WTC11 (cell line): ENCODE data around the gene ALG11. TPM values are rescaled to one million over a fixed set of nuclear protein-coding genes. Genes with fewer than 3 reads are reported as not detected.

Experiments
- ATAC-seq: fragments of 200-7000 bp; cut with Tn5 transposase; 2 replicates; pipeline ENCODE4 v1.10.0; 2021; ENCODE audit warnings: mild to moderate bottlenecking, moderate library complexity
- CTCF ChIA-PET: fragments of 300-600 bp; sonication (Branson Sonifier 250); formaldehyde crosslinking; loops from one replicate; lab custom pipeline; 2021; ENCODE audit warnings: antibody characterized with exemption; lab: Charles Lee
- POLR2A ChIA-PET: fragments of 350-600 bp; sonication (Branson Sonifier 250); formaldehyde crosslinking; loops from one replicate; lab custom pipeline; 2021; ENCODE audit warnings: antibody characterized with exemption; lab: Charles Lee
- DNase-seq: peaks from one replicate; pipeline ENCODE4 v3.0.0; 2021; ENCODE audit warnings: low spot score
- H3K27ac Mint-ChIP-seq: 2 replicates; pipeline ENCODE4 v1.8.0; 2021; ENCODE audit warnings: mixed read lengths
- H3K27me3 Mint-ChIP-seq: 2 replicates; pipeline ENCODE4 v1.8.0; 2021; ENCODE audit warnings: low read depth, mild to moderate bottlenecking, moderate library complexity, mixed read lengths
- H3K36me3 Mint-ChIP-seq: 2 replicates; pipeline ENCODE4 v1.8.0; 2021; ENCODE audit warnings: mixed read lengths
- H3K4me1 Mint-ChIP-seq: 2 replicates; pipeline ENCODE4 v1.8.0; 2022; ENCODE audit warnings: mixed read lengths
- H3K4me3 Mint-ChIP-seq: 2 replicates; pipeline ENCODE4 v1.8.0; 2021; ENCODE audit warnings: mild to moderate bottlenecking, moderate library complexity, mixed read lengths
- H3K9me3 Mint-ChIP-seq: 2 replicates; pipeline ENCODE4 v1.8.0; 2021; ENCODE audit warnings: mixed read lengths
- CREB1 ChIP-seq: sonication (generic); formaldehyde crosslinking; IDR thresholded peaks from 2 replicates; pipeline ENCODE4 v1.8.0; 2023; ENCODE audit warnings: mild to moderate bottlenecking, missing genetic modification reagents
- FOXK1 ChIP-seq: sonication (generic); formaldehyde crosslinking; IDR thresholded peaks from 2 replicates; pipeline ENCODE4 v1.8.0; 2022; ENCODE audit warnings: mild to moderate bottlenecking, moderate library complexity, missing genetic modification reagents
- GABPB1 ChIP-seq: sonication (generic); formaldehyde crosslinking; IDR thresholded peaks from 2 replicates; pipeline ENCODE4 v1.8.1; 2023; ENCODE audit warnings: mild to moderate bottlenecking, missing genetic modification reagents
- KAT7 ChIP-seq: sonication (generic); formaldehyde crosslinking; IDR thresholded peaks from 2 replicates; pipeline ENCODE4 v1.8.1; 2023; ENCODE audit warnings: missing genetic modification reagents, mild to moderate bottlenecking, borderline replicate concordance
- NFYB ChIP-seq: sonication (generic); formaldehyde crosslinking; conservative IDR thresholded peaks from 2 replicates; pipeline ENCODE4 v1.8.0; 2022; ENCODE audit warnings: low read depth, missing genetic modification reagents
- RELA ChIP-seq: sonication (generic); formaldehyde crosslinking; IDR thresholded peaks from 2 replicates; pipeline ENCODE4 v1.8.1; 2022; ENCODE audit warnings: missing genetic modification reagents, mild to moderate bottlenecking, borderline replicate concordance
- SMAD3 ChIP-seq: sonication (generic); formaldehyde crosslinking; IDR thresholded peaks from 2 replicates; pipeline ENCODE4 v1.8.0; 2022; ENCODE audit warnings: missing genetic modification reagents, mild to moderate bottlenecking, borderline replicate concordance
- ZNF396 ChIP-seq: fragments of 250-450 bp; sonication (Bioruptor Pico); IDR thresholded peaks from 2 replicates; pipeline ENCODE4 v1.8.0; 2021; ENCODE audit warnings: mild to moderate bottlenecking, moderate library complexity, borderline replicate concordance
- total RNA-seq: library from RNA; stranded (reverse); gene quantifications from 3 replicates; pipeline ENCODE4 v1.2.3, GENCODE V29; 2021
- TF ChIP-seq, protein P1 (sequence below): fragments of 250-450 bp; sonication (Bioruptor Pico); IDR thresholded peaks from 2 replicates; pipeline ENCODE4 v1.9.0; 2021; ENCODE audit warnings: mild to moderate bottlenecking
- TF ChIP-seq, protein P2 (sequence below): sonication (generic); formaldehyde crosslinking; IDR thresholded peaks from 2 replicates; pipeline ENCODE4 v1.8.1; 2023; ENCODE audit warnings: mild to moderate bottlenecking, missing genetic modification reagents
- TF ChIP-seq, protein P3 (sequence below): sonication (generic); formaldehyde crosslinking; IDR thresholded peaks from 2 replicates; pipeline ENCODE4 v1.8.1; 2023; ENCODE audit warnings: mild to moderate bottlenecking, missing genetic modification reagents, borderline replicate concordance
- TF ChIP-seq, protein P4 (sequence below): sonication (generic); formaldehyde crosslinking; IDR thresholded peaks from 2 replicates; pipeline ENCODE4 v1.8.0; 2023; ENCODE audit warnings: missing genetic modification reagents, mild to moderate bottlenecking, borderline replicate concordance
- TF ChIP-seq, protein P5 (sequence below): sonication (generic); formaldehyde crosslinking; IDR thresholded peaks from 2 replicates; pipeline ENCODE4 v1.8.1; 2023; ENCODE audit warnings: mild to moderate bottlenecking, missing genetic modification reagents, moderate library complexity
- TF ChIP-seq, protein P6 (sequence below): sonication (generic); formaldehyde crosslinking; IDR thresholded peaks from 2 replicates; pipeline ENCODE4 v1.8.0; 2022; ENCODE audit warnings: mild to moderate bottlenecking, missing genetic modification reagents
- TF ChIP-seq, protein P7 (sequence below): sonication (generic); formaldehyde crosslinking; IDR thresholded peaks from 2 replicates; pipeline ENCODE4 v1.8.1; 2023; ENCODE audit warnings: mild to moderate bottlenecking, moderate library complexity, missing genetic modification reagents

The ALG11 gene
- total RNA-seq, 1 experiment from 2014 or later = 40.6 TPM

DNA sequence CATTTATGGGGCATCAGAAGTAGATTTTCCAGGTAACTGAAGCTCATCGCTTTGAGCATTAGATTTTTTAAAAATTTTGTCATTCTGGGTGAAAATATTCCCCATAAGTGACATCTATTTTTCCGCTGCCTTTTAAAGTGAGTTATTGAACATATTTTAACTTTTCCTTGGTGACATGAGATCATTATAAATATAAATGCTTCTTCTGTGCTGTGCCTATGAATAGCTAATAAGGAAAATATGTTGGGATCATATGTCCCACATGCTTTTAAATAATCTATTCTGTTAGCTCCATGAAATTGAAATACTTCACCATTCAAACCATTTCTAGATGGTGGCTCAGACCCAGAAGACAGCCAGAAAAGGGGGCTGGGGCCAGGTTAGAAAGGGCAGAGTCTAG lies 15.0 kb upstream of the ALG11 start:
- no peak for TF ChIP-seq KAT7 (CRISPR knock-in tag)
- Mint-ChIP-seq H3K9me3 (no peaks in the 10 kb centered on the region), H3K4me3 (no peak overlapping the region), H3K27ac (no peak overlapping the region), H3K27me3 (no peaks in the 10 kb centered on the region; the same call in 1 of the 2 replicates), H3K4me1 (peaks cover 61% of the 10 kb centered on the region), H3K36me3 (no peaks in the 10 kb centered on the region)
- no peak for DNase-seq
- no peak for ATAC-seq
- ChIA-PET POLR2A (no interaction called here), CTCF (interaction anchor here (5.4 kb wide), 1 partner anchor 131 kb away, joined by 36 read pairs; the partner anchor contains the start of gene NEK5)

DNA sequence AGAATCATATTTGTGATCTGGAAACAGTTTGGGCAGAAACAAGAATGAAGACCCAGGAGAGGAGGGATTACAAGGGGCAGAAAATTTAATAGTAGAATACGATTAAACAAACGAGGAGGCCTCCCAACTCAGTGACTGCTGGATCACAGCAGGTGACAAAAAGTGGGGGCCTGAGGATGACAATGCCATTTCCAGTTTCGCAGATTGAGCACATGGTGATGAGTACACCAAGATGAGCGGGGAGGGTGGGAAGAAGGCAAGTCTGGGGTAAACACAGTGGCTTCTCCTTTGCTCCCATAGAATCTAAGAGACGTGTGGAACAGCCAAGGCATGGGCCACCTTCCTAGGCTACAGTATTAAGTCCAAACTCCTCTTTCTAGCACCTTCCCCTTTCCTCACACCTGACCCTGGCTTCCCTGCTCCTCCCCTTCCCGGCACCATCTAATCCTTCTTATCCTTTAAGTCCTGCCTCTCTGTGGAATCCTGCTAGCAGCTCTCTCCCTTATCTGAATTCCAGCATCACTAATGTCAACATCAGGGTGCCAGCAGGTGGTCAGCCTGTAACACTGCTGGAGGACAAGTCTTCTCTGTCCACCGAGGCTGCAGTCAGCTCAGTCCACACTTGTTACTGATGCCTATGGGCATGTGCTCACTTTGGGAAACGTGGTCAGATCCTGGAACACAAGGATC lies 14.4 kb upstream of the ALG11 start:
- ChIA-PET POLR2A (no interaction called here), CTCF (interaction anchor here (0.7 to 5.4 kb wide), 4 partner anchors 14 to 130 kb away, joined by 3 to 36 read pairs (median 4); partner anchors contain the start of genes ALG11 and NEK5)
- Mint-ChIP-seq H3K4me1 (peaks cover 62% of the 10 kb centered on the region), H3K4me3 (no peak overlapping the region), H3K27me3 (no peaks in the 10 kb centered on the region; the same call in 1 of the 2 replicates), H3K9me3 (no peaks in the 10 kb centered on the region), H3K36me3 (no peaks in the 10 kb centered on the region), H3K27ac (no peak overlapping the region; the same call in 1 of the 2 replicates)
- TF ChIP-seq ZNF396 = no peak
- TF ChIP-seq KAT7 (CRISPR knock-in tag) = no peak
- TF ChIP-seq, protein P1, sequence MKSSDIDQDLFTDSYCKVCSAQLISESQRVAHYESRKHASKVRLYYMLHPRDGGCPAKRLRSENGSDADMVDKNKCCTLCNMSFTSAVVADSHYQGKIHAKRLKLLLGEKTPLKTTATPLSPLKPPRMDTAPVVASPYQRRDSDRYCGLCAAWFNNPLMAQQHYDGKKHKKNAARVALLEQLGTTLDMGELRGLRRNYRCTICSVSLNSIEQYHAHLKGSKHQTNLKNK (CRISPR knock-in tag) = no peak
- TF ChIP-seq FOXK1 (CRISPR knock-in tag) = peak; percentile 41; the same call in 1 of the 2 replicates
- TF ChIP-seq GABPB1 (CRISPR knock-in tag) = peak; percentile 20; the same call in 1 of the 2 replicates
- no peak for TF ChIP-seq NFYB
- TF ChIP-seq, protein P2, sequence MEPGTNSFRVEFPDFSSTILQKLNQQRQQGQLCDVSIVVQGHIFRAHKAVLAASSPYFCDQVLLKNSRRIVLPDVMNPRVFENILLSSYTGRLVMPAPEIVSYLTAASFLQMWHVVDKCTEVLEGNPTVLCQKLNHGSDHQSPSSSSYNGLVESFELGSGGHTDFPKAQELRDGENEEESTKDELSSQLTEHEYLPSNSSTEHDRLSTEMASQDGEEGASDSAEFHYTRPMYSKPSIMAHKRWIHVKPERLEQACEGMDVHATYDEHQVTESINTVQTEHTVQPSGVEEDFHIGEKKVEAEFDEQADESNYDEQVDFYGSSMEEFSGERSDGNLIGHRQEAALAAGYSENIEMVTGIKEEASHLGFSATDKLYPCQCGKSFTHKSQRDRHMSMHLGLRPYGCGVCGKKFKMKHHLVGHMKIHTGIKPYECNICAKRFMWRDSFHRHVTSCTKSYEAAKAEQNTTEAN (CRISPR knock-in tag) = no peak
- no peak for TF ChIP-seq RELA (CRISPR knock-in tag)
- TF ChIP-seq CREB1 (CRISPR knock-in tag) = no peak
- TF ChIP-seq, protein P3, sequence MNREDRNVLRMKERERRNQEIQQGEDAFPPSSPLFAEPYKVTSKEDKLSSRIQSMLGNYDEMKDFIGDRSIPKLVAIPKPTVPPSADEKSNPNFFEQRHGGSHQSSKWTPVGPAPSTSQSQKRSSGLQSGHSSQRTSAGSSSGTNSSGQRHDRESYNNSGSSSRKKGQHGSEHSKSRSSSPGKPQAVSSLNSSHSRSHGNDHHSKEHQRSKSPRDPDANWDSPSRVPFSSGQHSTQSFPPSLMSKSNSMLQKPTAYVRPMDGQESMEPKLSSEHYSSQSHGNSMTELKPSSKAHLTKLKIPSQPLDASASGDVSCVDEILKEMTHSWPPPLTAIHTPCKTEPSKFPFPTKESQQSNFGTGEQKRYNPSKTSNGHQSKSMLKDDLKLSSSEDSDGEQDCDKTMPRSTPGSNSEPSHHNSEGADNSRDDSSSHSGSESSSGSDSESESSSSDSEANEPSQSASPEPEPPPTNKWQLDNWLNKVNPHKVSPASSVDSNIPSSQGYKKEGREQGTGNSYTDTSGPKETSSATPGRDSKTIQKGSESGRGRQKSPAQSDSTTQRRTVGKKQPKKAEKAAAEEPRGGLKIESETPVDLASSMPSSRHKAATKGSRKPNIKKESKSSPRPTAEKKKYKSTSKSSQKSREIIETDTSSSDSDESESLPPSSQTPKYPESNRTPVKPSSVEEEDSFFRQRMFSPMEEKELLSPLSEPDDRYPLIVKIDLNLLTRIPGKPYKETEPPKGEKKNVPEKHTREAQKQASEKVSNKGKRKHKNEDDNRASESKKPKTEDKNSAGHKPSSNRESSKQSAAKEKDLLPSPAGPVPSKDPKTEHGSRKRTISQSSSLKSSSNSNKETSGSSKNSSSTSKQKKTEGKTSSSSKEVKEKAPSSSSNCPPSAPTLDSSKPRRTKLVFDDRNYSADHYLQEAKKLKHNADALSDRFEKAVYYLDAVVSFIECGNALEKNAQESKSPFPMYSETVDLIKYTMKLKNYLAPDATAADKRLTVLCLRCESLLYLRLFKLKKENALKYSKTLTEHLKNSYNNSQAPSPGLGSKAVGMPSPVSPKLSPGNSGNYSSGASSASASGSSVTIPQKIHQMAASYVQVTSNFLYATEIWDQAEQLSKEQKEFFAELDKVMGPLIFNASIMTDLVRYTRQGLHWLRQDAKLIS (CRISPR knock-in tag) = no peak
- DNase-seq (peak; percentile 34), ATAC-seq (peak; percentile 49)

DNA sequence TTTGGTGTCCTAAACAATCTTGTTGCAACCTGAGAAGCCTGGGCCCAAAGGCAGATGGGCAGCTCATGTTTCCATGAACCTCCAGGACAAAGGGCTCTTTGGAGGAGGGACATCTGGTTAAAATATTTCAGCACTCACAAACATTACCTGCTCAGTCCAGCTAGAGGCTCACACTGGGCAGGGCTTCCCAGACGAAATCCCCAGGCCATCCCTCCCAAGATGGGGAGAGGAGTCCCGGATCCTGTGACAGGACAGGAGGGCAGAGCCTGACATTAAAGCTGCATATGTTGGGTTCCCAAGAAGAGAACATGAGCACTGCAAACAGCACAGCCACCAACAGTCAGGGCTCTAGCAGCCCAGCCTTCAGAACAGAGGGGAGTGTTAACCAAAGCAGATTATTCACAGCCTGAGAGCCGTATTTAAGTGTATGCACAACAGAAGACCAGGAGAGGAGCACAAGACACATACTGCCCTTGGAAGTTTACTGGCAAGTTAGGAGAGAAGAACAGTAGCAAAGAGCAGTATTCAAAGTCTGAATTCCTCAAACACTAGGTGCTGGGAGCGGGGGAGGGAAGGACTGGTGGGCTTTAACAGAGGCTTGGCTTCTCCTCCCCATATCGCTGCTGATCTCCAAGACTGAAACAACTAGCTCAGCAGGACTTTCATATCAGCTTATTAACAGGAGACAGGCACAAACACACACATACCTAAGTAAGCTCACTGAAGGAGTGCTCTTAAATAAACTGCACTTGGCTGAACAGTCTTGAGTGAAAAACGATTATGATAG lies 13.3 kb upstream of the ALG11 start:
- Mint-ChIP-seq H3K36me3 (no peaks in the 10 kb centered on the region), H3K9me3 (no peaks in the 10 kb centered on the region), H3K4me3 (peak overlapping the region; percentile 3; the same call in 1 of the 2 replicates), H3K4me1 (peaks cover 68% of the 10 kb centered on the region), H3K27ac (peak overlapping the region; percentile 78), H3K27me3 (no peaks in the 10 kb centered on the region; the same call in 1 of the 2 replicates)
- POLR2A ChIA-PET = no interaction called here
- ATAC-seq (peak; percentile 16), DNase-seq (no peak)
- CTCF ChIA-PET = interaction anchor here (0.7 to 5.4 kb wide), 5 partner anchors 13 to 129 kb away, joined by 3 to 36 read pairs (median 3); partner anchors contain the start of genes ALG11 and NEK5
- TF ChIP-seq, protein P4, sequence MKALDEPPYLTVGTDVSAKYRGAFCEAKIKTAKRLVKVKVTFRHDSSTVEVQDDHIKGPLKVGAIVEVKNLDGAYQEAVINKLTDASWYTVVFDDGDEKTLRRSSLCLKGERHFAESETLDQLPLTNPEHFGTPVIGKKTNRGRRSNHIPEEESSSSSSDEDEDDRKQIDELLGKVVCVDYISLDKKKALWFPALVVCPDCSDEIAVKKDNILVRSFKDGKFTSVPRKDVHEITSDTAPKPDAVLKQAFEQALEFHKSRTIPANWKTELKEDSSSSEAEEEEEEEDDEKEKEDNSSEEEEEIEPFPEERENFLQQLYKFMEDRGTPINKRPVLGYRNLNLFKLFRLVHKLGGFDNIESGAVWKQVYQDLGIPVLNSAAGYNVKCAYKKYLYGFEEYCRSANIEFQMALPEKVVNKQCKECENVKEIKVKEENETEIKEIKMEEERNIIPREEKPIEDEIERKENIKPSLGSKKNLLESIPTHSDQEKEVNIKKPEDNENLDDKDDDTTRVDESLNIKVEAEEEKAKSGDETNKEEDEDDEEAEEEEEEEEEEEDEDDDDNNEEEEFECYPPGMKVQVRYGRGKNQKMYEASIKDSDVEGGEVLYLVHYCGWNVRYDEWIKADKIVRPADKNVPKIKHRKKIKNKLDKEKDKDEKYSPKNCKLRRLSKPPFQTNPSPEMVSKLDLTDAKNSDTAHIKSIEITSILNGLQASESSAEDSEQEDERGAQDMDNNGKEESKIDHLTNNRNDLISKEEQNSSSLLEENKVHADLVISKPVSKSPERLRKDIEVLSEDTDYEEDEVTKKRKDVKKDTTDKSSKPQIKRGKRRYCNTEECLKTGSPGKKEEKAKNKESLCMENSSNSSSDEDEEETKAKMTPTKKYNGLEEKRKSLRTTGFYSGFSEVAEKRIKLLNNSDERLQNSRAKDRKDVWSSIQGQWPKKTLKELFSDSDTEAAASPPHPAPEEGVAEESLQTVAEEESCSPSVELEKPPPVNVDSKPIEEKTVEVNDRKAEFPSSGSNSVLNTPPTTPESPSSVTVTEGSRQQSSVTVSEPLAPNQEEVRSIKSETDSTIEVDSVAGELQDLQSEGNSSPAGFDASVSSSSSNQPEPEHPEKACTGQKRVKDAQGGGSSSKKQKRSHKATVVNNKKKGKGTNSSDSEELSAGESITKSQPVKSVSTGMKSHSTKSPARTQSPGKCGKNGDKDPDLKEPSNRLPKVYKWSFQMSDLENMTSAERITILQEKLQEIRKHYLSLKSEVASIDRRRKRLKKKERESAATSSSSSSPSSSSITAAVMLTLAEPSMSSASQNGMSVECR (CRISPR knock-in tag) = no peak
- TF ChIP-seq, protein P5, sequence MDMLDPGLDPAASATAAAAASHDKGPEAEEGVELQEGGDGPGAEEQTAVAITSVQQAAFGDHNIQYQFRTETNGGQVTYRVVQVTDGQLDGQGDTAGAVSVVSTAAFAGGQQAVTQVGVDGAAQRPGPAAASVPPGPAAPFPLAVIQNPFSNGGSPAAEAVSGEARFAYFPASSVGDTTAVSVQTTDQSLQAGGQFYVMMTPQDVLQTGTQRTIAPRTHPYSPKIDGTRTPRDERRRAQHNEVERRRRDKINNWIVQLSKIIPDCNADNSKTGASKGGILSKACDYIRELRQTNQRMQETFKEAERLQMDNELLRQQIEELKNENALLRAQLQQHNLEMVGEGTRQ (CRISPR knock-in tag) = no peak
- TF ChIP-seq, protein P6, sequence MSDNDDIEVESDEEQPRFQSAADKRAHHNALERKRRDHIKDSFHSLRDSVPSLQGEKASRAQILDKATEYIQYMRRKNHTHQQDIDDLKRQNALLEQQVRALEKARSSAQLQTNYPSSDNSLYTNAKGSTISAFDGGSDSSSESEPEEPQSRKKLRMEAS (CRISPR knock-in tag) = no peak
- TF ChIP-seq SMAD3 (CRISPR knock-in tag) = no peak
- TF ChIP-seq, protein P7, sequence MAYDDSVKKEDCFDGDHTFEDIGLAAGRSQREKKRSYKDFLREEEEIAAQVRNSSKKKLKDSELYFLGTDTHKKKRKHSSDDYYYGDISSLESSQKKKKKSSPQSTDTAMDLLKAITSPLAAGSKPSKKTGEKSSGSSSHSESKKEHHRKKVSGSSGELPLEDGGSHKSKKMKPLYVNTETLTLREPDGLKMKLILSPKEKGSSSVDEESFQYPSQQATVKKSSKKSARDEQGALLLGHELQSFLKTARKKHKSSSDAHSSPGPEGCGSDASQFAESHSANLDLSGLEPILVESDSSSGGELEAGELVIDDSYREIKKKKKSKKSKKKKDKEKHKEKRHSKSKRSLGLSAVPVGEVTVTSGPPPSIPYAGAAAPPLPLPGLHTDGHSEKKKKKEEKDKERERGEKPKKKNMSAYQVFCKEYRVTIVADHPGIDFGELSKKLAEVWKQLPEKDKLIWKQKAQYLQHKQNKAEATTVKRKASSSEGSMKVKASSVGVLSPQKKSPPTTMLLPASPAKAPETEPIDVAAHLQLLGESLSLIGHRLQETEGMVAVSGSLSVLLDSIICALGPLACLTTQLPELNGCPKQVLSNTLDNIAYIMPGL (CRISPR knock-in tag) = no peak
